WTC11 (cell line): ENCODE measurements around the gene MICAL2. TPM values are rescaled to one million over a fixed set of nuclear protein-coding genes. Genes with fewer than 3 reads are reported as not detected.

Experiments used
- ATAC-seq: fragments of 200-7000 bp; cut with Tn5 transposase; 2 replicates; pipeline ENCODE4 v1.10.0; 2021; ENCODE audit warnings: mild to moderate bottlenecking, moderate library complexity
- CTCF ChIA-PET: fragments of 300-600 bp; sonication (Branson Sonifier 250); formaldehyde crosslinking; loops from one replicate; lab custom pipeline; 2021; ENCODE audit warnings: antibody characterized with exemption; lab: Charles Lee
- POLR2A ChIA-PET: fragments of 350-600 bp; sonication (Branson Sonifier 250); formaldehyde crosslinking; loops from one replicate; lab custom pipeline; 2021; ENCODE audit warnings: antibody characterized with exemption; lab: Charles Lee
- DNase-seq: peaks from one replicate; pipeline ENCODE4 v3.0.0; 2021; ENCODE audit warnings: low spot score
- H3K27ac Mint-ChIP-seq: 2 replicates; pipeline ENCODE4 v1.8.0; 2021; ENCODE audit warnings: mixed read lengths
- H3K27me3 Mint-ChIP-seq: 2 replicates; pipeline ENCODE4 v1.8.0; 2021; ENCODE audit warnings: low read depth, mild to moderate bottlenecking, moderate library complexity, mixed read lengths
- H3K36me3 Mint-ChIP-seq: 2 replicates; pipeline ENCODE4 v1.8.0; 2021; ENCODE audit warnings: mixed read lengths
- H3K4me1 Mint-ChIP-seq: 2 replicates; pipeline ENCODE4 v1.8.0; 2022; ENCODE audit warnings: mixed read lengths
- H3K4me3 Mint-ChIP-seq: 2 replicates; pipeline ENCODE4 v1.8.0; 2021; ENCODE audit warnings: mild to moderate bottlenecking, moderate library complexity, mixed read lengths
- H3K9me3 Mint-ChIP-seq: 2 replicates; pipeline ENCODE4 v1.8.0; 2021; ENCODE audit warnings: mixed read lengths
- ATF6 ChIP-seq: sonication (generic); formaldehyde crosslinking; IDR thresholded peaks from 2 replicates; pipeline ENCODE4 v1.8.1; 2023; ENCODE audit warnings: mild to moderate bottlenecking, missing genetic modification reagents
- CBFB ChIP-seq: sonication (generic); formaldehyde crosslinking; IDR thresholded peaks from 2 replicates; pipeline ENCODE4 v1.8.1; 2022; ENCODE audit warnings: mild to moderate bottlenecking, low read depth, missing genetic modification reagents
- CTCF ChIP-seq: fragments of 200-600 bp; IDR thresholded peaks from 2 replicates; pipeline ENCODE4 v1.8.0; 2022; ENCODE audit warnings: antibody characterized with exemption
- ERG ChIP-seq: fragments of 250-450 bp; sonication (Bioruptor Pico); IDR thresholded peaks from 2 replicates; pipeline ENCODE4 v1.8.0; 2021; ENCODE audit warnings: mild to moderate bottlenecking
- FOXK1 ChIP-seq: sonication (generic); formaldehyde crosslinking; IDR thresholded peaks from 2 replicates; pipeline ENCODE4 v1.8.0; 2022; ENCODE audit warnings: mild to moderate bottlenecking, moderate library complexity, missing genetic modification reagents
- FOXP4 ChIP-seq: sonication (generic); formaldehyde crosslinking; IDR thresholded peaks from 2 replicates; pipeline ENCODE4 v1.8.0; 2022; ENCODE audit warnings: mild to moderate bottlenecking, missing genetic modification reagents
- JAZF1 ChIP-seq: fragments of 250-450 bp; sonication (Bioruptor Pico); IDR thresholded peaks from 2 replicates; pipeline ENCODE4 v1.9.0; 2021; ENCODE audit warnings: moderate library complexity, mild to moderate bottlenecking, inconsistent platforms
- JUN ChIP-seq: sonication (generic); formaldehyde crosslinking; IDR thresholded peaks from 2 replicates; pipeline ENCODE4 v1.8.0; 2023; ENCODE audit warnings: mild to moderate bottlenecking, missing genetic modification reagents
- MLX ChIP-seq: sonication (generic); formaldehyde crosslinking; IDR thresholded peaks from 2 replicates; pipeline ENCODE4 v1.8.1; 2023; ENCODE audit warnings: mild to moderate bottlenecking, missing genetic modification reagents, moderate library complexity
- MXD4 ChIP-seq: fragments of 250-450 bp; sonication (Bioruptor Pico); IDR thresholded peaks from 2 replicates; pipeline ENCODE4 v1.8.0; 2021; ENCODE audit warnings: mild to moderate bottlenecking, moderate library complexity, borderline replicate concordance
- NFATC4 ChIP-seq: fragments of 250-450 bp; sonication (Bioruptor Pico); IDR thresholded peaks from 2 replicates; pipeline ENCODE4 v1.9.0; 2021; ENCODE audit warnings: mild to moderate bottlenecking
- PRDM15 ChIP-seq: sonication (generic); formaldehyde crosslinking; IDR thresholded peaks from 2 replicates; pipeline ENCODE4 v1.8.0; 2022; ENCODE audit warnings: missing genetic modification reagents
- STAT6 ChIP-seq: sonication (generic); formaldehyde crosslinking; conservative IDR thresholded peaks from 2 replicates; pipeline ENCODE4 v1.8.1; 2023; ENCODE audit warnings: mild to moderate bottlenecking, low read depth, missing genetic modification reagents, moderate library complexity
- TP53 ChIP-seq: sonication (generic); formaldehyde crosslinking; IDR thresholded peaks from 2 replicates; pipeline ENCODE4 v1.8.1; 2023; ENCODE audit warnings: mild to moderate bottlenecking, missing genetic modification reagents
- ZNF138 ChIP-seq: sonication (generic); formaldehyde crosslinking; conservative IDR thresholded peaks from 2 replicates; pipeline ENCODE4 v1.8.1; 2022; ENCODE audit warnings: mild to moderate bottlenecking, moderate library complexity, missing genetic modification reagents
- ZNF512 ChIP-seq: sonication (generic); formaldehyde crosslinking; IDR thresholded peaks from 2 replicates; pipeline ENCODE4 v1.8.1; 2022; ENCODE audit warnings: missing genetic modification reagents, borderline replicate concordance
- total RNA-seq: library from RNA; stranded (reverse); gene quantifications from 3 replicates; pipeline ENCODE4 v1.2.3, GENCODE V29; 2021

Gene MICAL2
- total RNA-seq, 1 experiment from 2014 or later: 3.1 TPM

- DNase-seq: no peak
- H3K27me3 Mint-ChIP-seq: no peaks in the 10 kb centered on the region; the same call in 1 of the 2 replicates
- CTCF ChIA-PET: no interaction called here
- POLR2A ChIA-PET: no interaction called here
- no peaks in the 10 kb centered on the region for H3K36me3 Mint-ChIP-seq
- H3K9me3 Mint-ChIP-seq: no peaks in the 10 kb centered on the region
- ATAC-seq: no peak
- TF ChIP-seq ZNF512 (CRISPR knock-in tag) (no peak), CBFB (CRISPR knock-in tag) (no peak), ATF6 (CRISPR knock-in tag) (no peak), CTCF (no peak), TP53 (CRISPR knock-in tag) (no peak), MXD4 (CRISPR knock-in tag) (no peak), JUN (CRISPR knock-in tag) (no peak), ERG (CRISPR knock-in tag) (no peak), PRDM15 (no peak), STAT6 (CRISPR knock-in tag) (no peak), JAZF1 (no peak), NFATC4 (no peak), FOXK1 (CRISPR knock-in tag) (no peak), ZNF138 (no peak), FOXP4 (CRISPR knock-in tag) (no peak), MLX (CRISPR knock-in tag) (no peak)
- no peaks in the 10 kb centered on the region for H3K4me1 Mint-ChIP-seq
- H3K27ac Mint-ChIP-seq: no peak overlapping the region
- no peak overlapping the region for H3K4me3 Mint-ChIP-seq
Observed at GRCh38 chr11:12148882-12149281, 38.5 kb downstream of the MICAL2 start.
